OCI-LY3 (cell line): ENCODE measurements around the gene RFTN1.

Source experiments
- CTCF ChIP-seq: fragments of 200-600, 300-600 bp; sonication (generic); IDR thresholded peaks from 2 replicates; pipeline ENCODE4 v1.5.1; 2014; ENCODE audit warnings: antibody characterized with exemption, low read length, low read depth
- EZH2phosphoT487 ChIP-seq: fragments of 200-600 bp; shearing (Covaris generic); IDR thresholded peaks from 2 replicates; pipeline ENCODE4 v1.6.1; 2018; ENCODE audit warnings: antibody characterized with exemption, mixed run types, low read depth

GRCh38 chr3:16305111-16305541 lies 208.4 kb downstream of the RFTN1 start:
- TF ChIP-seq CTCF (no peak), EZH2phosphoT487 (no peak)
